GM12878 (cell line): ENCODE measurements around the gene SMIM22. TPM values are rescaled to one million over a fixed set of nuclear protein-coding genes. Genes with fewer than 3 reads are reported as not detected.

Source experiments
- CBX3 ChIP-seq: fragments of 200-600 bp; sonication (generic); IDR thresholded peaks from 2 replicates; pipeline ENCODE4 v1.6.1; 2016; ENCODE audit warnings: low read depth, borderline replicate concordance
- CEBPZ ChIP-seq: fragments of 150-350 bp; IDR thresholded peaks from 2 replicates; pipeline ENCODE4 v1.6.1; 2016; ENCODE audit warnings: low read depth, low read length
- CHD2 ChIP-seq: IDR thresholded peaks from 2 replicates; pipeline ENCODE4 v1.6.1; 2011; ENCODE audit warnings: low read depth, low read length, improper control_type of control experiment, borderline replicate concordance
- CREM ChIP-seq: IDR thresholded peaks from 2 replicates; pipeline ENCODE4 v1.6.1; 2014; ENCODE audit warnings: antibody characterized with exemption, low read depth
- E4F1 ChIP-seq: fragments of 450-650 bp; IDR thresholded peaks from 2 replicates; pipeline ENCODE4 v1.6.1; 2018; ENCODE audit warnings: borderline replicate concordance, mild to moderate bottlenecking; ENCODE audit not compliant: partially characterized antibody
- EGR1 ChIP-seq, 2 experiments: IDR thresholded peaks; 1 replicate in 1 of 2; 2 replicates in 1 of 2; pipeline ENCODE4 v1.6.1; 2011 to 2012; ENCODE audit warnings: low read depth in 2 of 2, low read length in 2 of 2, borderline replicate concordance in 1 of 2, mild to moderate bottlenecking in 1 of 2, moderate library complexity in 1 of 2
- FOXM1 ChIP-seq: IDR thresholded peaks from 2 replicates; pipeline ENCODE4 v1.6.1; 2012; ENCODE audit warnings: low read depth, mild to moderate bottlenecking, inconsistent platforms, low read length, moderate library complexity
- IRF4 ChIP-seq: IDR thresholded peaks from 2 replicates; pipeline ENCODE4 v1.6.1; 2011; ENCODE audit warnings: low read depth, low read length
- MAX ChIP-seq: IDR thresholded peaks from 2 replicates; pipeline ENCODE4 v1.6.1; 2012; ENCODE audit warnings: low read depth, low read length, improper control_type of control experiment
- MEF2B ChIP-seq: fragments of 450-650 bp; IDR thresholded peaks from 2 replicates; pipeline ENCODE4 v1.6.1; 2018; ENCODE audit warnings: mild to moderate bottlenecking, moderate library complexity; ENCODE audit not compliant: partially characterized antibody, poor library complexity, severe bottlenecking
- NFXL1 ChIP-seq: fragments of 450-650 bp; IDR thresholded peaks from 2 replicates; pipeline ENCODE4 v1.6.1; 2017; ENCODE audit warnings: antibody characterized with exemption, mild to moderate bottlenecking, borderline replicate concordance
- PAX5 ChIP-seq: IDR thresholded peaks from 2 replicates; pipeline ENCODE4 v1.6.1; 2011; ENCODE audit warnings: low read depth, low read length, borderline replicate concordance
- PAX8 ChIP-seq: fragments of 450-650 bp; IDR thresholded peaks from 2 replicates; pipeline ENCODE4 v1.6.1; 2017; ENCODE audit warnings: mild to moderate bottlenecking, moderate library complexity
- POLR2AphosphoS2 ChIP-seq: IDR thresholded peaks from 2 replicates; pipeline ENCODE4 v1.6.1; 2011; ENCODE audit warnings: low read depth, mild to moderate bottlenecking, low read length, improper control_type of control experiment, moderate library complexity
- RCOR1 ChIP-seq: conservative IDR thresholded peaks from 2 replicates; pipeline ENCODE4 v1.6.1; 2012; ENCODE audit warnings: low read depth, low read length, improper control_type of control experiment
- SUPT20H ChIP-seq: IDR thresholded peaks from 2 replicates; pipeline ENCODE4 v1.6.1; 2011; ENCODE audit warnings: low read depth, mild to moderate bottlenecking, low read length, moderate library complexity, borderline replicate concordance; ENCODE audit not compliant: control insufficient read depth
- ZBTB33 ChIP-seq: fragments of 450-650 bp; IDR thresholded peaks from 2 replicates; pipeline ENCODE4 v1.6.1; 2017; ENCODE audit warnings: mild to moderate bottlenecking
- ZNF207 ChIP-seq: fragments of 450-650 bp; IDR thresholded peaks from 2 replicates; pipeline ENCODE4 v1.6.1; 2014; ENCODE audit warnings: antibody characterized with exemption, mild to moderate bottlenecking, borderline replicate concordance
- ZZZ3 ChIP-seq: IDR thresholded peaks from 2 replicates; pipeline ENCODE4 v1.6.1; 2011; ENCODE audit warnings: low read depth; ENCODE audit not compliant: control insufficient read depth, insufficient read length
- polyA plus RNA-seq, 11 experiments: library from polyadenylated mRNA; depleted of rRNA in 4 of 11; unstranded in 6 of 11; stranded (reverse) in 5 of 11; fragments of >200 nt; fragmentation: Nextera tagmentation in 4 of 11; fragmentation: Illumina TruSeq in 1 of 11; extraction: Ambion mirVana in 4 of 11; extraction: Trizol in 1 of 11; gene quantifications; 1 replicate in 1 of 11; 2 replicates in 10 of 11; pipeline versions ENCODE4 v1.2.1 to v1.2.3, GENCODE V29; 2011 to 2016; ENCODE audit warnings: inconsistent platforms in 2 of 11, missing spikeins in 2 of 11, low read depth in 1 of 11
- total RNA-seq, 4 experiments: library from RNA; depleted of rRNA in 3 of 4; stranded (reverse); fragments of >200 nt in 3 of 4; fragmentation: Illumina TruSeq in 1 of 4; extraction: Trizol in 1 of 4; gene quantifications; 2 replicates each; pipeline versions ENCODE4 v1.2.1 to v1.2.3, GENCODE V29; 2013 to 2021
- TF ChIP-seq, protein P1 (sequence below): fragments of 450-650 bp; IDR thresholded peaks from 2 replicates; pipeline ENCODE4 v1.6.1; 2016; ENCODE audit warnings: mild to moderate bottlenecking

Gene SMIM22
- total and polyA plus RNA-seq, 10 of the 15 experiments (the other 5 are each of a cell fraction or from before 2014, with no cell fraction given) = 0.83 TPM; not detected in 9

- TF ChIP-seq ZZZ3 = no peak
- no peak for TF ChIP-seq IRF4
- TF ChIP-seq ZBTB33 = no peak
- no peak for TF ChIP-seq SUPT20H
- no peak for TF ChIP-seq POLR2AphosphoS2
- TF ChIP-seq NFXL1 = no peak
- TF ChIP-seq FOXM1 = no peak
- 0 out of 2 replicates have a peak, but pooled peaks have one; percentile 10 for TF ChIP-seq PAX5
- TF ChIP-seq ZNF207 = peak; percentile 69; the same call in 1 of the 2 replicates
- no peak for TF ChIP-seq RCOR1
- peak; percentile 73; the same call in 1 of the 2 replicates for TF ChIP-seq MAX
- TF ChIP-seq EGR1 (IDR thresholded peaks at IDR 0.05; ENCODE audit: borderline replicate concordance in 1 of 2, low read depth in 2 of 2, low read length in 2 of 2) = peak in 1 of 2 experiments; percentile 68; a peak in 2 of 3 replicates
- no peak for TF ChIP-seq CEBPZ
- peak; percentile 89 for TF ChIP-seq CHD2
- peak; percentile 22 for TF ChIP-seq MEF2B
- no peak for TF ChIP-seq E4F1
- TF ChIP-seq, protein P1, sequence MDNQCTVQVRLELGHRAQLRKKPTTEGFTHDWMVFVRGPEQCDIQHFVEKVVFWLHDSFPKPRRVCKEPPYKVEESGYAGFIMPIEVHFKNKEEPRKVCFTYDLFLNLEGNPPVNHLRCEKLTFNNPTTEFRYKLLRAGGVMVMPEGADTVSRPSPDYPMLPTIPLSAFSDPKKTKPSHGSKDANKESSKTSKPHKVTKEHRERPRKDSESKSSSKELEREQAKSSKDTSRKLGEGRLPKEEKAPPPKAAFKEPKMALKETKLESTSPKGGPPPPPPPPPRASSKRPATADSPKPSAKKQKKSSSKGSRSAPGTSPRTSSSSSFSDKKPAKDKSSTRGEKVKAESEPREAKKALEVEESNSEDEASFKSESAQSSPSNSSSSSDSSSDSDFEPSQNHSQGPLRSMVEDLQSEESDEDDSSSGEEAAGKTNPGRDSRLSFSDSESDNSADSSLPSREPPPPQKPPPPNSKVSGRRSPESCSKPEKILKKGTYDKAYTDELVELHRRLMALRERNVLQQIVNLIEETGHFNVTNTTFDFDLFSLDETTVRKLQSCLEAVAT = peak; percentile 92
- TF ChIP-seq PAX8 = no peak
- TF ChIP-seq CBX3 = no peak
- peak; percentile 91 for TF ChIP-seq CREM
Measured at GRCh38 chr16:4766875-4767628, 28.1 kb upstream of the SMIM22 start, which contains the start of gene ZNF500 (continued).
